GM18868 (cell line): ENCODE measurements around the gene PIK3AP1.
"Not testable (repeated sequence)": the region's sequence is repeated elsewhere in the genome, so short reads cannot be mapped to it uniquely, and the experiment has no call there.

Source experiments
- ATAC-seq: cut with Tn5 transposase; IDR thresholded peaks from one replicate; pipeline ENCODE4 v1.9.1; 2021; ENCODE audit warnings: mild to moderate bottlenecking, moderate library complexity; ENCODE audit not compliant: unreplicated experiment

Gene PIK3AP1

GRCh38 chr10:96720422-96721206 is at the start of gene PIK3AP1:
TSS of gene PIK3AP1 (minus strand) at chr10:96720514. CDS start at chr10:96720394, 120 bp downstream.
- ATAC-seq: peak; percentile 50

GRCh38 chr10:96768136-96768535 is 47.8 kb upstream of the PIK3AP1 start:
- no peak for ATAC-seq

- ATAC-seq: no peak
Measured at GRCh38 chr10:96767611-96768010, 47.3 kb upstream of the PIK3AP1 start.

GRCh38 chr10:96765406-96766240 is 45.3 kb upstream of the PIK3AP1 start:
- peak; percentile 59 for ATAC-seq

GRCh38 chr10:96764425-96765060 is 44.2 kb upstream of the PIK3AP1 start:
- ATAC-seq: peak; percentile 72

- peak; percentile 81 for ATAC-seq
Measured at GRCh38 chr10:96758423-96758822, 38.1 kb upstream of the PIK3AP1 start.

GRCh38 chr10:96756111-96756903 is 36.0 kb upstream of the PIK3AP1 start:
- ATAC-seq: peak; percentile 54

- ATAC-seq: no peak
Measured at GRCh38 chr10:96753956-96754355, 33.6 kb upstream of the PIK3AP1 start.

GRCh38 chr10:96752375-96752774 is 32.1 kb upstream of the PIK3AP1 start:
- no peak for ATAC-seq

GRCh38 chr10:96750316-96750715 is 30.0 kb upstream of the PIK3AP1 start:
- not testable (repeated sequence) for ATAC-seq

- peak; percentile 84 for ATAC-seq
Measured at GRCh38 chr10:96747734-96748550, 27.6 kb upstream of the PIK3AP1 start.

GRCh38 chr10:96746503-96746902 is 26.2 kb upstream of the PIK3AP1 start:
- no peak for ATAC-seq

- ATAC-seq: no peak
Measured at GRCh38 chr10:96745950-96746349, 25.6 kb upstream of the PIK3AP1 start.

- ATAC-seq: no peak
Measured at GRCh38 chr10:96743988-96744585, 23.8 kb upstream of the PIK3AP1 start.

GRCh38 chr10:96741557-96741956 is 21.2 kb upstream of the PIK3AP1 start:
- not testable (repeated sequence) for ATAC-seq

- no peak for ATAC-seq
Measured at GRCh38 chr10:96740579-96741281, 20.4 kb upstream of the PIK3AP1 start.

- ATAC-seq: no peak
Measured at GRCh38 chr10:96740141-96740540, 19.8 kb upstream of the PIK3AP1 start.

- ATAC-seq: peak; percentile 77
Measured at GRCh38 chr10:96737307-96737902, 17.1 kb upstream of the PIK3AP1 start.
